Stomach (tissue), 4 donors: Measurements from ENCODE around the gene LIN9.

ENCODE experiments used
- POLR2A ChIP-seq, 4 donors: fragments of 450-650 bp; IDR thresholded peaks; one replicate each; pipeline ENCODE4 v1.6.1; 2016; ENCODE audit warnings: antibody characterized with exemption in 4 of 4, control low read depth in 2 of 4, mild to moderate bottlenecking in 1 of 4, moderate library complexity in 1 of 4
- POLR2AphosphoS5 ChIP-seq, 3 donors: sonication (generic); formaldehyde crosslinking; IDR thresholded peaks; one replicate each; pipeline ENCODE4 v1.6.1; 2016; ENCODE audit warnings: antibody characterized with exemption in 3 of 3

DNA sequence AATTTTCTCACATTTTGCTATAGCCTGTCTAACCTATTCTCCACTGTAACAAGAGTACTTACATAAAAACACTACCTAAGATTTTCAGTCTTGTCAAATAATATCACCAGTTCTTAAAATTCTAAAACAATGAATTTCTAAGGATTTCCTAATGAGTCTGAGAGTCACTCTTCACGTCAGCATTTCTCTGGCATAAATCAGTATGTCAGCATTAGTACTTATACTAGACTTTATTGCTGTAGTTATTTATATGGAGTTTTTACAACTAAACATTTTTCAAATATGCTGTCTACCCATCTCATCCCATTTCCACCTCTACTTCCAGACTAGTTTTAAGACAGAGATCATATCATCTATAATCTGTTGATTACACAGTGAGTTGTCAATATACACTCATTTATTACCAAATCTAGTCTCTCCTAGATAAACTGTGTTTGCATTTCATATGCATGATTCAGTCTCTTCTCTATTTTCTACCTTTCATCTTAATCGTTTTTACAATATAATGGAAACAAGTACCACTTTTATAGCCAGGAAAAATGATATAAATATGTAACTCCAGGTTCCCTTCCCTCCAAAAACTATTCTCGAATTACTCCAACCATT is 32.8 kb downstream of the LIN9 start:
- no peak for TF ChIP-seq POLR2A (IDR thresholded peaks at IDR 0.05)
- no peak for TF ChIP-seq POLR2AphosphoS5 (IDR thresholded peaks at IDR 0.05)
